ENCODE results near the gene PLA2G1B. TPM values are rescaled to one million over a fixed set of nuclear protein-coding genes. Genes with fewer than 3 reads are reported as not detected.
A peak's percentile ranks its signal among the peaks of the same experiment; 100 is the strongest.

PLA2G1B gene
- total and polyA plus RNA-seq, 2 of the 13 experiments (the other 11 are each of a cell fraction or from before 2014, with no cell fraction given): 0.33 to 1.4 TPM

DNA sequence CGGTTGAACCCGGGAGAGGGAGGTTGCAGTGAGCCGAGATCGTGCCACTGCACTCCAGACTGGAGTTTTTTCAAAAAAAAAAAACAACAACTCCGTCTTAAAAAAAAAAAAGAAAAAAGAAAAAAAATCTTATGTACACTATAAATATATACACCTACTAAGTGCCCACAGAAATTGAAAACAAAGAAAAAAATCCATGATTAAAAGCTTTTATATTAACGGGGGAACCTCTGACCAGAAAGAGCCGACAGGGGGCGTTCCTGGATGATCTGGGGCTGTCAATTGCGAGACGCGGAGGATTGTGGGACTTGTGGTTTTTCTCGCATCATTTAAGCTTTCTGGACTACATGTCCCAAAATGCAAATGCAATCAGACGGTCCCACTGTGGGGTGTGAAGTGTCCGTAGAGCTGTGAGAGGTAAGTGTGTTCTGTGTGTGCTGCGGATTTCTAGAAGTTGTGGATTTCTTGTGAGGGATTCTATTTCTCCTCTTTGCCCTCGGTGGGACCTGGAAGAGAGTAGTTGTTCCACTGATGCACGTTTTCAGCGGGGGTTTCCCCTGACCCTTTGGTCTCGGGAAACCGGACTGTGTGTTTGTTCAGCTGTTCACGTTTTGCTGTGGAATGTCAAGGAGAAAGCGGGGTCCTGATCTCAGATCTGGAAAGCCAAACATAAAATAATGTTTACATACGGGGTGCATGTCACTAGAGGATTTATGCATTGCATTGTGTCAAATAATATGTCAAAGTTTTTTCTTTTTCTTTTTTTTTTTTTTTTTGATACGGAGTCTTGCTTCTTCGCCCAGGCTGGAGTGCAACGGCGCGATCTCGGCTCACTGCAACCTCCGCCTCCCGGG, 25.4 kb downstream of the PLA2G1B start, which contains the start of gene SIRT4 (continued):
- TF ChIP-seq, protein P1, sequence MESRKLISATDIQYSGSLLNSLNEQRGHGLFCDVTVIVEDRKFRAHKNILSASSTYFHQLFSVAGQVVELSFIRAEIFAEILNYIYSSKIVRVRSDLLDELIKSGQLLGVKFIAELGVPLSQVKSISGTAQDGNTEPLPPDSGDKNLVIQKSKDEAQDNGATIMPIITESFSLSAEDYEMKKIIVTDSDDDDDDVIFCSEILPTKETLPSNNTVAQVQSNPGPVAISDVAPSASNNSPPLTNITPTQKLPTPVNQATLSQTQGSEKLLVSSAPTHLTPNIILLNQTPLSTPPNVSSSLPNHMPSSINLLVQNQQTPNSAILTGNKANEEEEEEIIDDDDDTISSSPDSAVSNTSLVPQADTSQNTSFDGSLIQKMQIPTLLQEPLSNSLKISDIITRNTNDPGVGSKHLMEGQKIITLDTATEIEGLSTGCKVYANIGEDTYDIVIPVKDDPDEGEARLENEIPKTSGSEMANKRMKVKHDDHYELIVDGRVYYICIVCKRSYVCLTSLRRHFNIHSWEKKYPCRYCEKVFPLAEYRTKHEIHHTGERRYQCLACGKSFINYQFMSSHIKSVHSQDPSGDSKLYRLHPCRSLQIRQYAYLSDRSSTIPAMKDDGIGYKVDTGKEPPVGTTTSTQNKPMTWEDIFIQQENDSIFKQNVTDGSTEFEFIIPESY (CRISPR knock-in tag; IDR thresholded peaks at IDR 0.05): peak; percentile 46; the same call in 1 of the 2 replicates
- TF ChIP-seq RXRB (CRISPR knock-in tag; IDR thresholded peaks at IDR 0.05; ENCODE audit: borderline replicate concordance) (peak; percentile 76), ZBTB7B (CRISPR knock-in tag; IDR thresholded peaks at IDR 0.05) (0 out of 2 replicates have a peak, but pooled peaks have one; percentile 41), TCF7L2 (IDR thresholded peaks at IDR 0.05; ENCODE audit: low read depth, low read length) (no peak), MXI1 (IDR thresholded peaks at IDR 0.05; ENCODE audit: borderline replicate concordance, low read depth, low read length) (peak; percentile 43; the same call in 1 of the 3 replicates), PHF20 (CRISPR knock-in tag; IDR thresholded peaks at IDR 0.05) (0 out of 2 replicates have a peak, but pooled peaks have one; percentile 11), KAT8 (CRISPR knock-in tag; IDR thresholded peaks at IDR 0.05) (peak; percentile 62; the same call in 1 of the 2 replicates), FOSL2 (CRISPR knock-in tag; IDR thresholded peaks at IDR 0.05) (peak; percentile 40; the same call in 1 of the 2 replicates), CENPT (CRISPR knock-in tag; IDR thresholded peaks at IDR 0.05; ENCODE audit: low read depth) (no peak), CHD4 (IDR thresholded peaks at IDR 0.05; ENCODE audit: borderline replicate concordance, low read length) (no peak), ZSCAN21 (CRISPR knock-in tag; IDR thresholded peaks at IDR 0.05; ENCODE audit: borderline replicate concordance) (no peak), NR2C2 (CRISPR knock-in tag; IDR thresholded peaks at IDR 0.05; ENCODE audit: borderline replicate concordance) (peak; percentile 74), ZNF777 (CRISPR knock-in tag; IDR thresholded peaks at IDR 0.05) (no peak)
- TF ChIP-seq, protein P2, sequence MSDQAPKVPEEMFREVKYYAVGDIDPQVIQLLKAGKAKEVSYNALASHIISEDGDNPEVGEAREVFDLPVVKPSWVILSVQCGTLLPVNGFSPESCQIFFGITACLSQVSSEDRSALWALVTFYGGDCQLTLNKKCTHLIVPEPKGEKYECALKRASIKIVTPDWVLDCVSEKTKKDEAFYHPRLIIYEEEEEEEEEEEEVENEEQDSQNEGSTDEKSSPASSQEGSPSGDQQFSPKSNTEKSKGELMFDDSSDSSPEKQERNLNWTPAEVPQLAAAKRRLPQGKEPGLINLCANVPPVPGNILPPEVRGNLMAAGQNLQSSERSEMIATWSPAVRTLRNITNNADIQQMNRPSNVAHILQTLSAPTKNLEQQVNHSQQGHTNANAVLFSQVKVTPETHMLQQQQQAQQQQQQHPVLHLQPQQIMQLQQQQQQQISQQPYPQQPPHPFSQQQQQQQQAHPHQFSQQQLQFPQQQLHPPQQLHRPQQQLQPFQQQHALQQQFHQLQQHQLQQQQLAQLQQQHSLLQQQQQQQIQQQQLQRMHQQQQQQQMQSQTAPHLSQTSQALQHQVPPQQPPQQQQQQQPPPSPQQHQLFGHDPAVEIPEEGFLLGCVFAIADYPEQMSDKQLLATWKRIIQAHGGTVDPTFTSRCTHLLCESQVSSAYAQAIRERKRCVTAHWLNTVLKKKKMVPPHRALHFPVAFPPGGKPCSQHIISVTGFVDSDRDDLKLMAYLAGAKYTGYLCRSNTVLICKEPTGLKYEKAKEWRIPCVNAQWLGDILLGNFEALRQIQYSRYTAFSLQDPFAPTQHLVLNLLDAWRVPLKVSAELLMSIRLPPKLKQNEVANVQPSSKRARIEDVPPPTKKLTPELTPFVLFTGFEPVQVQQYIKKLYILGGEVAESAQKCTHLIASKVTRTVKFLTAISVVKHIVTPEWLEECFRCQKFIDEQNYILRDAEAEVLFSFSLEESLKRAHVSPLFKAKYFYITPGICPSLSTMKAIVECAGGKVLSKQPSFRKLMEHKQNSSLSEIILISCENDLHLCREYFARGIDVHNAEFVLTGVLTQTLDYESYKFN (CRISPR knock-in tag; conservative IDR thresholded peaks at IDR 0.05): peak; percentile 71
- TF ChIP-seq, protein P3, sequence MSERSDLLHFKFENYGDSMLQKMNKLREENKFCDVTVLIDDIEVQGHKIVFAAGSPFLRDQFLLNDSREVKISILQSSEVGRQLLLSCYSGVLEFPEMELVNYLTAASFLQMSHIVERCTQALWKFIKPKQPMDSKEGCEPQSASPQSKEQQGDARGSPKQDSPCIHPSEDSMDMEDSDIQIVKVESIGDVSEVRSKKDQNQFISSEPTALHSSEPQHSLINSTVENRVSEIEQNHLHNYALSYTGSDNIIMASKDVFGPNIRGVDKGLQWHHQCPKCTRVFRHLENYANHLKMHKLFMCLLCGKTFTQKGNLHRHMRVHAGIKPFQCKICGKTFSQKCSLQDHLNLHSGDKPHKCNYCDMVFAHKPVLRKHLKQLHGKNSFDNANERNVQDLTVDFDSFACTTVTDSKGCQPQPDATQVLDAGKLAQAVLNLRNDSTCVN (CRISPR knock-in tag; IDR thresholded peaks at IDR 0.05; ENCODE audit: borderline replicate concordance): 0 out of 2 replicates have a peak, but pooled peaks have one; percentile 31
- TF ChIP-seq, protein P4, sequence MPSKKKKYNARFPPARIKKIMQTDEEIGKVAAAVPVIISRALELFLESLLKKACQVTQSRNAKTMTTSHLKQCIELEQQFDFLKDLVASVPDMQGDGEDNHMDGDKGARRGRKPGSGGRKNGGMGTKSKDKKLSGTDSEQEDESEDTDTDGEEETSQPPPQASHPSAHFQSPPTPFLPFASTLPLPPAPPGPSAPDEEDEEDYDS (CRISPR knock-in tag; IDR thresholded peaks at IDR 0.05): peak; percentile 91
- TF ChIP-seq, protein P5, sequence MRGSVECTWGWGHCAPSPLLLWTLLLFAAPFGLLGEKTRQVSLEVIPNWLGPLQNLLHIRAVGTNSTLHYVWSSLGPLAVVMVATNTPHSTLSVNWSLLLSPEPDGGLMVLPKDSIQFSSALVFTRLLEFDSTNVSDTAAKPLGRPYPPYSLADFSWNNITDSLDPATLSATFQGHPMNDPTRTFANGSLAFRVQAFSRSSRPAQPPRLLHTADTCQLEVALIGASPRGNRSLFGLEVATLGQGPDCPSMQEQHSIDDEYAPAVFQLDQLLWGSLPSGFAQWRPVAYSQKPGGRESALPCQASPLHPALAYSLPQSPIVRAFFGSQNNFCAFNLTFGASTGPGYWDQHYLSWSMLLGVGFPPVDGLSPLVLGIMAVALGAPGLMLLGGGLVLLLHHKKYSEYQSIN (CRISPR knock-in tag; IDR thresholded peaks at IDR 0.05; ENCODE audit: borderline replicate concordance): no peak
- TF ChIP-seq, protein P6, sequence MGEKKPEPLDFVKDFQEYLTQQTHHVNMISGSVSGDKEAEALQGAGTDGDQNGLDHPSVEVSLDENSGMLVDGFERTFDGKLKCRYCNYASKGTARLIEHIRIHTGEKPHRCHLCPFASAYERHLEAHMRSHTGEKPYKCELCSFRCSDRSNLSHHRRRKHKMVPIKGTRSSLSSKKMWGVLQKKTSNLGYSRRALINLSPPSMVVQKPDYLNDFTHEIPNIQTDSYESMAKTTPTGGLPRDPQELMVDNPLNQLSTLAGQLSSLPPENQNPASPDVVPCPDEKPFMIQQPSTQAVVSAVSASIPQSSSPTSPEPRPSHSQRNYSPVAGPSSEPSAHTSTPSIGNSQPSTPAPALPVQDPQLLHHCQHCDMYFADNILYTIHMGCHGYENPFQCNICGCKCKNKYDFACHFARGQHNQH (CRISPR knock-in tag; IDR thresholded peaks at IDR 0.05): no peak
